Subcutaneous adipose tissue (tissue), 4 donors: Measurements from ENCODE around the gene POLG2. TPM values are rescaled to one million over a fixed set of nuclear protein-coding genes. Genes with fewer than 3 reads are reported as not detected.

Experiments used
- CTCF ChIP-seq: fragments of 450-650 bp; IDR thresholded peaks from one replicate; pipeline ENCODE4 v1.5.1; 2016; ENCODE audit warnings: low read depth, mild to moderate bottlenecking, control low read depth, antibody characterized with exemption, moderate library complexity
- total RNA-seq, 4 donors: library from RNA; depleted of rRNA; stranded (reverse); fragments of >200 nt; gene quantifications; one replicate each; pipeline ENCODE4 v1.1.0, GENCODE V29; 2016

Gene POLG2
- total RNA-seq, 4 donors from 2014 or later: 6.4 to 8.8 (median 7.5) TPM

- no peak for TF ChIP-seq CTCF
These were observed 19.0 kb downstream of the POLG2 start for GRCh38 chr17:64477849-64478248.

- no peak for TF ChIP-seq CTCF
These were observed 24.3 kb downstream of the POLG2 start for GRCh38 chr17:64472564-64472963.

GRCh38 chr17:64471440-64471839 is 25.4 kb downstream of the POLG2 start:
- no peak for TF ChIP-seq CTCF

GRCh38 chr17:64470625-64471024 is 26.2 kb downstream of the POLG2 start:
- no peak for TF ChIP-seq CTCF

GRCh38 chr17:64466019-64466735 is 30.7 kb downstream of the POLG2 start:
- TF ChIP-seq CTCF: no peak

GRCh38 chr17:64461788-64462187 is 35.1 kb downstream of the POLG2 start:
- no peak for TF ChIP-seq CTCF

- no peak for TF ChIP-seq CTCF
These were observed 35.9 kb downstream of the POLG2 start for GRCh38 chr17:64460955-64461354.
